ENCODE measurements around the gene MYL6. TPM values are rescaled to one million over a fixed set of nuclear protein-coding genes. Genes with fewer than 3 reads are reported as not detected.

MYL6 gene
- 1,000 to 10,000 TPM; 1,471 to 1,783 TPM for total RNA-seq
- polyA plus RNA-seq: 1,000 to 10,000 TPM; 2,612 to 3,593 TPM
- long read RNA-seq, donor 1, transcript MYL6-207 (6 exons, 655 nt): minor isoform, 277 of 1,436 reads
- long read RNA-seq, donor 1, transcript MYL6-219 (5 exons, 1,438 nt): minor isoform, 31 of 1,436 reads
- long read RNA-seq, donor 1, transcript MYL6-218 (7 exons, 901 nt): major isoform, 394 of 1,436 reads
- long read RNA-seq, donor 1, transcript MYL6-212 (4 exons, 582 nt): minor isoform, 58 of 1,436 reads
- long read RNA-seq, donor 1, partial matches to known transcripts: 578 of 1,436 reads
- long read RNA-seq, donor 1, other reads (novel, unspliced or antisense): 77 of 1,436 reads
- long read RNA-seq, donor 2, transcript MYL6-218 (7 exons, 901 nt): major isoform, 254 of 1,117 reads
- long read RNA-seq, donor 2, transcript MYL6-212 (4 exons, 582 nt): minor isoform, 42 of 1,117 reads
- long read RNA-seq, donor 2, transcript MYL6-207 (6 exons, 655 nt): minor isoform, 179 of 1,117 reads
- long read RNA-seq, donor 2, transcript MYL6-219 (5 exons, 1,438 nt): minor isoform, 14 of 1,117 reads
- long read RNA-seq, donor 2, partial matches to known transcripts: 552 of 1,117 reads
- long read RNA-seq, donor 2, other reads (novel, unspliced or antisense): 65 of 1,117 reads
- long read RNA-seq, donor 3, transcript MYL6-218 (7 exons, 901 nt): major isoform, 249 of 879 reads
- long read RNA-seq, donor 3, transcript MYL6-207 (6 exons, 655 nt): minor isoform, 196 of 879 reads
- long read RNA-seq, donor 3, transcript MYL6-212 (4 exons, 582 nt): minor isoform, 31 of 879 reads
- long read RNA-seq, donor 3, transcript MYL6-219 (5 exons, 1,438 nt): minor isoform, 20 of 879 reads
- long read RNA-seq, donor 3, partial matches to known transcripts: 319 of 879 reads
- long read RNA-seq, donor 3, other reads (novel, unspliced or antisense): 52 of 879 reads
- long read RNA-seq, donor 4, transcript MYL6-219 (5 exons, 1,438 nt): minor isoform, 9 of 758 reads
- long read RNA-seq, donor 4, transcript MYL6-218 (7 exons, 901 nt): major isoform, 242 of 758 reads
- long read RNA-seq, donor 4, transcript MYL6-207 (6 exons, 655 nt): minor isoform, 124 of 758 reads
- long read RNA-seq, donor 4, transcript MYL6-212 (4 exons, 582 nt): minor isoform, 32 of 758 reads
- long read RNA-seq, donor 4, partial matches to known transcripts: 324 of 758 reads
- long read RNA-seq, donor 4, other reads (novel, unspliced or antisense): 20 of 758 reads
- long read RNA-seq, donor 5, transcript MYL6-207 (6 exons, 655 nt): minor isoform, 332 of 1,690 reads
- long read RNA-seq, donor 5, transcript MYL6-218 (7 exons, 901 nt): major isoform, 521 of 1,690 reads
- long read RNA-seq, donor 5, transcript MYL6-212 (4 exons, 582 nt): minor isoform, 76 of 1,690 reads
- long read RNA-seq, donor 5, transcript MYL6-219 (5 exons, 1,438 nt): minor isoform, 34 of 1,690 reads
- long read RNA-seq, donor 5, partial matches to known transcripts: 581 of 1,690 reads
- long read RNA-seq, donor 5, other reads (novel, unspliced or antisense): 121 of 1,690 reads

DNA sequence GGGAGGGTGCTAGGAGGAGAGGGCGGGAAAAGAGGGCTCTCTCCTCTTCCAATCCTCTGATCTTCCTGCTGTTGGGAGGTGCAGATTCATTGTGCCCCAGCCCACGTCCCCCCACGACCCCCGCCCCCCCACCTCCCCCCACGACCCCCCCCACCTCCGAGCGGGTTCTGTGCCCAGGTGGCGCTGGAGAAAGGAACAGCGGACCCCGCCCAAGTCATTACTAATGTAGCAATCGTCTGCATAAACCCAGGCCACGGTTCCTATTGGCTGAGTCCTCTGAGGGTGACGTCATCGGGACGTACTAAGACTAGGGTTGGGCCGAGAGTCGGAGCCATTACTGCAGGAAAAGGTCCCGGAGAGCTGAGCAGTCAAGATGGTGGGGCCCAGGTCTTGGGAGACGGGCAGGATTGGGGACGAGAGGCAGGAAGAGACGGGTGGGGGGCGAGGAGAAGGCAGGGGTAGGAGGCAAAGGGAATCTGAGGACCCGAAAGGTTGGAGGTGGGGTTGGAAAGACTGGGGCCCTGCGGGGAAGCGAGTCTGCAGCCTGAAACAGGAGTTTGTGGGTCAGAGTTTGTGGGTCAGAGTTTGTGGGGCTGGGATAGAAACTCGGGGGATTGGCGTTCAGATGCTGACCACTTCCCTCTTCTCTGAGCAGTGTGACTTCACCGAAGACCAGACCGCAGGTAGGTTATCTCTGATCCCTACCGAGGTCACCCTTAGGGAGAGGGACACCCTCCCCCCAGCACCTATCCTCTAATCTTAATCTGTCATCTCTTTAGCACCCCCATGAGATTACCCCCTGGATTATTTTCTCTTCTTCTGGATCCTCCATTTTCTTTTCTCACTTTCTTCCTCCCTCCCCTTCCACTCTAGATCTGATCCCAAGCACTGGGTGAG, at the start of gene MYL6:
MYL6 (plus strand) TSS at position 331 of the 897 bp plus-strand sequence; CDS start at position 374, 43 bp downstream.
- no peaks in the 10 kb centered on the region for H3K27me3 ChIP-seq (ENCODE audit: control insufficient read depth in 3 of 3, insufficient read depth in 3 of 3, low read length in 2 of 3)
- peaks cover 7 to 54% (median 39%) of the 10 kb centered on the region in 4 donors for H3K36me3 ChIP-seq (ENCODE audit: control insufficient read depth in 4 of 4, insufficient read depth in 4 of 4, low read length in 4 of 4)
- no peak for TF ChIP-seq CTCF (IDR thresholded peaks at IDR 0.05; ENCODE audit: control extremely low read depth, extremely low read depth)
- H3K9ac ChIP-seq (ENCODE audit: insufficient read depth in 1 of 2, low read length in 2 of 2): peak within 1 kb of the TSS; percentile 99
- peak within 1 kb of the TSS; percentile 92 for H3K4me3 ChIP-seq
- peaks cover 0 to 29% (median 21%) of the 10 kb centered on the region in 5 donors for H3K4me1 ChIP-seq (ENCODE audit: control insufficient read depth in 5 of 5, insufficient read depth in 5 of 5, low read length in 5 of 5)
- DNase-seq: peak; percentile 97 to 99 (median 99)
- ATAC-seq (ENCODE audit: insufficient read depth, low FRiP score): peak; percentile 85
- no peaks in the 10 kb centered on the region for H3K9me3 ChIP-seq (ENCODE audit: control insufficient read depth in 4 of 4, insufficient read depth in 3 of 4, low read length in 3 of 4)
- 0% methylated on average over 30 of the region's 30 CpGs for WGBS, 2 donors
- H3K27ac ChIP-seq (ENCODE audit: low read depth in 1 of 2, low read length in 1 of 2): peak within 1 kb of the TSS; percentile 96 to 98

DNA sequence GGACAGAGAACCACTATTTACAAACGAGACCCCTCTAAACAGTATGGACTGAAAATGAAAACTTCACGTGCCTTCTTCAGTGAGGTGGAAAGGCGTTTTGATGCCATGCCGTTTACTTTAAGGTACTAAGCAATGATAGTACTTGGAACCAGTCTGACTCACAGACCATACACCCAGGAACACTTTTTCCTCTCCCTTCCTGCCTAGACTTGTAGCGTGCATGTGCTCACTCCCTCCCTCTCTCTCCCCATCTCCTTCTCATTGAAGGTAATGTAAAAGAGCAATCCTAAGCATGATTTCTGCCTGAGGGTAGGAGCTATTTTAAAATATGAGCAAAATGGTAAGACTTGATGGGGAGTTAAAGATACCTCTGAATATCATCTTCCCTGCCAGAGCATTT, 47.6 kb upstream of the MYL6 start:
- Histone ChIP-seq H3K4me1 (ENCODE audit: control insufficient read depth in 5 of 5, insufficient read depth in 5 of 5, low read length in 5 of 5) (peaks cover 0 to 8% (median 0%) of the 10 kb centered on the region in 5 donors), H3K9me3 (ENCODE audit: control insufficient read depth in 4 of 4, insufficient read depth in 3 of 4, low read length in 3 of 4) (peaks cover 0 to 2% (median 0%) of the 10 kb centered on the region in 4 donors), H3K27me3 (ENCODE audit: control insufficient read depth in 3 of 3, insufficient read depth in 3 of 3, low read length in 2 of 3) (no peaks in the 10 kb centered on the region), H3K27ac (ENCODE audit: low read depth in 1 of 2, low read length in 1 of 2) (no peak overlapping the region), H3K36me3 (ENCODE audit: control insufficient read depth in 4 of 4, insufficient read depth in 4 of 4, low read length in 4 of 4) (peaks cover 27 to 57% (median 34%) of the 10 kb centered on the region in 4 donors), H3K9ac (ENCODE audit: insufficient read depth in 1 of 2, low read length in 2 of 2) (no peak overlapping the region), H3K4me3 (no peak overlapping the region)
- DNase-seq (no peak), ATAC-seq (ENCODE audit: insufficient read depth, low FRiP score) (no peak)
- no peak for TF ChIP-seq CTCF (IDR thresholded peaks at IDR 0.05; ENCODE audit: control extremely low read depth, extremely low read depth)
- 92 to 95% methylated on average over 5 of the region's 5 CpGs for WGBS, 2 donors
